H1 (cell line): ENCODE measurements around the gene RCBTB1. TPM values are rescaled to one million over a fixed set of nuclear protein-coding genes. Genes with fewer than 3 reads are reported as not detected.
"Not testable (repeated sequence)": the region's sequence is repeated elsewhere in the genome, so short reads cannot be mapped to it uniquely, and the experiment has no call there.

ENCODE experiments used
- CTCF ChIA-PET: fragments of 300-600 bp; sonication (Branson Sonifier 250); formaldehyde crosslinking; loops from one replicate; lab custom pipeline; 2021; ENCODE audit not compliant: partially characterized antibody; lab: Charles Lee
- POLR2A ChIA-PET: fragments of 300-600 bp; sonication (Branson Sonifier 250); formaldehyde crosslinking; loops from one replicate; lab custom pipeline; 2021; ENCODE audit warnings: inconsistent platforms; ENCODE audit not compliant: partially characterized antibody; lab: Charles Lee
- DNase-seq, 2 experiments: peaks; one replicate each; pipeline versions ENCODE4 v3.0.0 to v3.0.0-alpha.2; 2010 to 2022; ENCODE audit warnings: low spot score in 2 of 2, low read depth in 1 of 2, mixed read lengths in 1 of 2
- FAIRE-seq: peaks from 2 replicates; lab custom pipeline; 2011; peaks lifted over from hg19 to GRCh38; lab: Jason Lieb, UNC
- H2AFZ ChIP-seq: 2 replicates; pipeline ENCODE4 v1.8.1; 2012; ENCODE audit warnings: low read length, inconsistent platforms
- H2AK5ac ChIP-seq: 2 replicates; pipeline ENCODE4 v1.6.1; 2013; ENCODE audit warnings: low read depth, low read length
- H2BK120ac ChIP-seq: replicated peaks from 2 replicates; pipeline ENCODE3; 2013; ENCODE audit warnings: low read depth, low read length, inconsistent platforms
- H2BK12ac ChIP-seq: 2 replicates; pipeline ENCODE4 v1.6.1; 2013; ENCODE audit warnings: low read depth, low read length
- H2BK15ac ChIP-seq: 2 replicates; pipeline ENCODE4 v1.6.1; 2013; ENCODE audit warnings: low read length
- H2BK20ac ChIP-seq: 2 replicates; pipeline ENCODE4 v1.6.1; 2013; ENCODE audit warnings: low read length
- H2BK5ac ChIP-seq: 2 replicates; pipeline ENCODE4 v1.6.1; 2013; ENCODE audit warnings: low read depth, low read length
- H3K14ac ChIP-seq: 2 replicates; pipeline ENCODE4 v1.6.1; 2013; ENCODE audit warnings: inconsistent platforms; ENCODE audit not compliant: insufficient read length
- H3K18ac ChIP-seq: 2 replicates; pipeline ENCODE4 v1.6.1; 2013; ENCODE audit warnings: low read length; ENCODE audit errors: extremely low read depth
- H3K23ac ChIP-seq: 2 replicates; pipeline ENCODE4 v1.6.1; 2013; ENCODE audit warnings: inconsistent platforms; ENCODE audit not compliant: insufficient read length
- H3K23me2 ChIP-seq: 2 replicates; pipeline ENCODE4 v1.6.1; 2013; ENCODE audit warnings: low read depth, low read length
- H3K27ac ChIP-seq: 2 replicates; pipeline ENCODE4 v1.6.1; 2011; ENCODE audit warnings: low read depth, low read length, inconsistent platforms
- H3K27me3 ChIP-seq, 4 experiments: replicated peaks in 1 of 4; 1 replicate in 1 of 4; 2 replicates in 3 of 4; pipeline versions ENCODE4 v1.6.1 to v1.8.1; 2011 to 2013; ENCODE audit warnings: low read length in 3 of 4, mild to moderate bottlenecking in 3 of 4, inconsistent platforms in 2 of 4, mixed read lengths in 2 of 4, moderate library complexity in 1 of 4; ENCODE audit not compliant: control insufficient read depth in 3 of 4, insufficient read depth in 3 of 4; ENCODE audit errors: extremely low read depth in 1 of 4
- H3K36me3 ChIP-seq, 4 experiments: 2 replicates each; pipeline versions ENCODE4 v1.6.1 to v1.8.1; 2011 to 2013; ENCODE audit warnings: mild to moderate bottlenecking in 4 of 4, low read length in 3 of 4, moderate library complexity in 2 of 4, control low read depth in 1 of 4, inconsistent platforms in 1 of 4; ENCODE audit not compliant: insufficient read depth in 4 of 4, control insufficient read depth in 2 of 4
- H3K4ac ChIP-seq: replicated peaks from 2 replicates; pipeline ENCODE3; 2013; ENCODE audit warnings: low read length, low read depth, mixed read lengths, inconsistent platforms; ENCODE audit not compliant: insufficient read length
- H3K4me1 ChIP-seq, 4 experiments: replicated peaks in 1 of 4; 1 replicate in 1 of 4; 2 replicates in 3 of 4; pipeline versions ENCODE4 v1.6.1 to v1.8.1; 2011 to 2013; ENCODE audit warnings: low read length in 3 of 4, inconsistent platforms in 2 of 4, mixed read lengths in 1 of 4; ENCODE audit not compliant: insufficient read depth in 4 of 4, control insufficient read depth in 3 of 4
- H3K4me2 ChIP-seq, 2 experiments: 2 replicates each; pipeline versions ENCODE4 v1.6.1 to v1.8.1; 2011 to 2013; ENCODE audit warnings: low read depth in 2 of 2, low read length in 2 of 2, control low read depth in 1 of 2, inconsistent platforms in 1 of 2, mild to moderate bottlenecking in 1 of 2; ENCODE audit not compliant: insufficient read depth in 1 of 2
- H3K4me3 ChIP-seq, 4 experiments: fragments of 200-600, 300-600 bp in 1 of 4; sonication (generic), shearing (Covaris generic), sonication (Bioruptor Twin) in 1 of 4; 2 replicates each; pipeline versions ENCODE4 v1.5.1 to v1.8.1; 2011 to 2016; ENCODE audit warnings: low read length in 4 of 4, low read depth in 3 of 4, control low read depth in 2 of 4, inconsistent platforms in 2 of 4, mild to moderate bottlenecking in 2 of 4, mixed read lengths in 1 of 4, moderate library complexity in 1 of 4; ENCODE audit not compliant: insufficient read depth in 2 of 4; ENCODE audit errors: extremely low read depth in 1 of 4
- H3K56ac ChIP-seq: replicated peaks from 2 replicates; pipeline ENCODE3; 2013; ENCODE audit warnings: low read depth, mild to moderate bottlenecking, mixed read lengths, low read length, inconsistent platforms; ENCODE audit not compliant: insufficient read length
- H3K79me1 ChIP-seq: 2 replicates; pipeline ENCODE4 v1.6.1; 2013; ENCODE audit warnings: low read depth, low read length, control low read depth
- H3K79me2 ChIP-seq, 2 experiments: 2 replicates each; pipeline versions ENCODE4 v1.6.1 to v1.8.1; 2012 to 2013; ENCODE audit warnings: low read length in 2 of 2, mild to moderate bottlenecking in 2 of 2, inconsistent platforms in 1 of 2; ENCODE audit not compliant: insufficient read depth in 2 of 2, control insufficient read depth in 1 of 2
- H3K9ac ChIP-seq, 4 experiments: replicated peaks in 1 of 4; 1 replicate in 1 of 4; 2 replicates in 3 of 4; pipeline versions ENCODE4 v1.6.1 to v1.8.1; 2011 to 2013; ENCODE audit warnings: low read depth in 3 of 4, low read length in 3 of 4, control low read depth in 2 of 4, mild to moderate bottlenecking in 2 of 4, moderate library complexity in 2 of 4, inconsistent platforms in 1 of 4; ENCODE audit errors: extremely low read depth in 1 of 4
- H3K9me3 ChIP-seq, 2 experiments: 2 replicates each; pipeline versions ENCODE4 v1.6.1 to v1.8.1; 2012 to 2013; ENCODE audit warnings: mild to moderate bottlenecking in 2 of 2, moderate library complexity in 2 of 2, control low read depth in 1 of 2, inconsistent platforms in 1 of 2, low read depth in 1 of 2, low read length in 1 of 2, mixed read lengths in 1 of 2; ENCODE audit not compliant: insufficient read depth in 2 of 2
- H4K20me1 ChIP-seq, 2 experiments: replicated peaks in 1 of 2; 2 replicates each; pipeline versions ENCODE3 to v1.8.1; 2011 to 2013; ENCODE audit warnings: inconsistent platforms in 2 of 2, low read length in 2 of 2, mild to moderate bottlenecking in 1 of 2; ENCODE audit not compliant: insufficient read depth in 2 of 2, control insufficient read depth in 1 of 2
- H4K5ac ChIP-seq: 2 replicates; pipeline ENCODE4 v1.6.1; 2013; ENCODE audit warnings: low read length, low read depth, mixed read lengths, inconsistent platforms; ENCODE audit not compliant: insufficient read length
- H4K8ac ChIP-seq: 2 replicates; pipeline ENCODE4 v1.8.0; 2013; ENCODE audit warnings: mild to moderate bottlenecking, moderate library complexity, low read length, inconsistent platforms; ENCODE audit not compliant: insufficient read depth; ENCODE audit errors: extremely low read depth
- H4K91ac ChIP-seq: replicated peaks from 2 replicates; pipeline ENCODE3; 2013; ENCODE audit warnings: low read length, mixed read lengths, inconsistent platforms; ENCODE audit not compliant: insufficient read length
- WGBS, 2 experiments: shearing (Covaris generic) in 1 of 2; methylation state at CpG; one replicate each; pipeline versions ENCODE4 v1.1.6 to v1.1.7; 2013 to 2015; ENCODE audit warnings: low lambda C conversion rate in 2 of 2, mixed read lengths in 2 of 2, inconsistent platforms in 1 of 2, low coverage in 1 of 2, missing lambda C conversion rate in 1 of 2; ENCODE audit not compliant: insufficient replicate concordance in 2 of 2, insufficient coverage in 1 of 2, insufficient read length in 1 of 2; ENCODE audit errors: extremely low coverage in 1 of 2, missing lambda C conversion rate in 1 of 2; 5-methylcytosine and 5-hydroxymethylcytosine counted together
- polyA plus RNA-seq, 7 experiments: library from polyadenylated mRNA; depleted of rRNA in 3 of 7; stranded (reverse) in 5 of 7; unstranded in 2 of 7; fragments of >200 nt in 5 of 7; fragments of 200-250 nt in 2 of 7; gene quantifications; 1 replicate in 5 of 7; 2 replicates in 1 of 7; 4 replicates in 1 of 7; pipeline versions ENCODE4 v1.2.1 to v1.2.3, GENCODE V29; 2011 to 2013; ENCODE audit warnings: missing spikeins in 2 of 7, mixed read lengths in 2 of 7
- total RNA-seq: library from RNA; stranded (reverse); fragmentation: NEBNext Ultra II Directional; extraction: Animal tissue kit (Norgen Biotek cat#: 25700); gene quantifications from 2 replicates; pipeline ENCODE4 v1.2.1, GENCODE V29; 2021

Gene RCBTB1
- total and polyA plus RNA-seq, 2 of the 8 experiments (the other 6 are each of a cell fraction or from before 2014, with no cell fraction given): 13.7 to 29.8 TPM

GRCh38 chr13:49612042-49612441, 26.7 kb upstream of the RCBTB1 start:
- H4K20me1 ChIP-seq, H2BK12ac ChIP-seq, H3K27ac ChIP-seq, H3K79me2 ChIP-seq, H3K27me3 ChIP-seq, H2BK20ac ChIP-seq, H3K23ac ChIP-seq, DNase-seq, H3K14ac ChIP-seq, H3K4me2 ChIP-seq, H4K8ac ChIP-seq, H3K18ac ChIP-seq, POLR2A ChIA-PET, H3K9me3 ChIP-seq, H2BK5ac ChIP-seq, H3K79me1 ChIP-seq, H3K56ac ChIP-seq, H3K36me3 ChIP-seq, H3K4ac ChIP-seq, H4K91ac ChIP-seq, H2BK15ac ChIP-seq, H3K4me3 ChIP-seq, H3K4me1 ChIP-seq, H4K5ac ChIP-seq, FAIRE-seq, H3K23me2 ChIP-seq, H2AFZ ChIP-seq, H2BK120ac ChIP-seq, H3K9ac ChIP-seq, H2AK5ac ChIP-seq: not testable (repeated sequence)
- CTCF ChIA-PET: interaction anchor here (1.1 to 1.4 kb wide), 2 partner anchors 12 to 18 kb away, joined by 3 to 5 read pairs; no protein-coding TSS in a partner anchor
- WGBS, 2 experiments: 82% methylated on average over 3 of the region's 3 CpGs; no CpG with 5 or more reads in 1 of the 2 experiments
